GM13977 (cell line): ENCODE results near the gene GHRHR.

Experiments used
- DNase-seq: peaks from one replicate; pipeline ENCODE4 v3.0.0; 2012; ENCODE audit warnings: low spot score
- in situ Hi-C: fragments of 300-500 bp; cut with MboI; formaldehyde crosslinking; loops from one replicate; pipeline ENCODE4 v1.12.0; 2022; ENCODE audit warnings: low sequenced_read_pairs, low pct_unique_long_range_greater_than_20kb, mixed read lengths, inconsistent platforms; ENCODE audit not compliant: unreplicated experiment
- TF ChIP-seq, protein P1 (sequence below): IDR thresholded peaks from 2 replicates; pipeline ENCODE4 v1.5.1; 2012; ENCODE audit warnings: mild to moderate bottlenecking, control low read depth; ENCODE audit not compliant: insufficient read depth; ENCODE audit errors: extremely low read depth, missing control alignments

Gene GHRHR

DNA sequence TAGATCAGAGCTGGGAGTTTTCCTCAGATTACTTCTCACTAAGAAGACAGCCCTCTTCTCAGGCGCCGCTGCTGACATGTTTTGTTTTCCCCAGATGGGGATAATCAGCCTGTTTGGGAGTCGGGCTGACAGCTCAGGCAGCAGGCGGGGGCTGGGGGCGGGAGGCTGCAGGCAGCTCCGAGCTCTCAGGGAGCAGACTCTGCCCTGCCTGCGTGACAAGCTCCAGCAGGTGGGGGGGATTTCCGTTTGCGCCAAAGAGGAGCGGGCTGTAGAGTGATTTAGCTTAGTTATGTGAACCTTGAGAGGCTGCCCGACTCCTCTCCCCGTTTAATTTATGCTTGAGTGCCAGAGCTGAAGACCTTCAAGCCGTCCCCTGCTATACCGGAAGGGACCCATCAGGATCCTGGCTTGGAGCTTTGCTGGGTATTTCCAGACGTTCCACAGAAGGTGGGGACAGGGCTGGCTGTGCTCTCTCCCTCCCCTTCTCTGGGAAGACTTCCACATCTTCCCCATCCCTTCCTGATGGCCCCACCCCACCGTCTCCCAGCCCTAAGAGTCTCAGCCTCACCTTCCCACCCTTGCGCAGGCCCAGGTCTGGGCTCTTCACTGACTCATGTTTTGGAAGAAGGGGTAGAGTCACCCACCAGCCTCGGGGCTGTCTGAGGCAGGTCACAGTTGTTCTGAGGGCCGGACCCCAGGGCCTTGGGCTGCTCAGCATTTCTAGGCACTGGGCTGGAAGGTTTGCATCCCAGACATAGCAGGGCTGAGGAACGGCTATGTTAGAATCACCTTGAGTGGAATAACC lies 63.6 kb downstream of the GHRHR start:
- peak; percentile 58 for DNase-seq
- in situ Hi-C loops: no loop called here
- TF ChIP-seq, protein P1, sequence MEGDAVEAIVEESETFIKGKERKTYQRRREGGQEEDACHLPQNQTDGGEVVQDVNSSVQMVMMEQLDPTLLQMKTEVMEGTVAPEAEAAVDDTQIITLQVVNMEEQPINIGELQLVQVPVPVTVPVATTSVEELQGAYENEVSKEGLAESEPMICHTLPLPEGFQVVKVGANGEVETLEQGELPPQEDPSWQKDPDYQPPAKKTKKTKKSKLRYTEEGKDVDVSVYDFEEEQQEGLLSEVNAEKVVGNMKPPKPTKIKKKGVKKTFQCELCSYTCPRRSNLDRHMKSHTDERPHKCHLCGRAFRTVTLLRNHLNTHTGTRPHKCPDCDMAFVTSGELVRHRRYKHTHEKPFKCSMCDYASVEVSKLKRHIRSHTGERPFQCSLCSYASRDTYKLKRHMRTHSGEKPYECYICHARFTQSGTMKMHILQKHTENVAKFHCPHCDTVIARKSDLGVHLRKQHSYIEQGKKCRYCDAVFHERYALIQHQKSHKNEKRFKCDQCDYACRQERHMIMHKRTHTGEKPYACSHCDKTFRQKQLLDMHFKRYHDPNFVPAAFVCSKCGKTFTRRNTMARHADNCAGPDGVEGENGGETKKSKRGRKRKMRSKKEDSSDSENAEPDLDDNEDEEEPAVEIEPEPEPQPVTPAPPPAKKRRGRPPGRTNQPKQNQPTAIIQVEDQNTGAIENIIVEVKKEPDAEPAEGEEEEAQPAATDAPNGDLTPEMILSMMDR: no peak

DNA sequence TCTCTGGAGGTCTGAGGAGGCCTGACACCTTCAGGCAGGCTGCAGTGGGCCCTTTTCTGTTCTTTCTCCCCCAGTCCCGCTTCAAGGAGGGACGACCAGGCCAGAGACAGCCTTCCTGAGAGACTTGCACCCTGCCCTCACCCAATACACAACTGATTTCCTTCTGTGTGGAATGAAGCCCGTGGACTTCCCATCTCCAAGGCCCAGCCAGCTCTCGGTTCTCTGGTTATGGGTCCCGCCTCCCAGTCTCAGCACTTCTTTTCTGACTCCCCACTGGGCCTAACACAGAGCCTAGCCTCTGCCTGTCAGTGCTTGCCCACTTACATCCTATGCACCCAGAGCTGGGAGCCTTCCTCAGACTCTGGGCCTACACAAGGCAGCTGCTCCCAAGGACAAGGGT lies 64.3 kb downstream of the GHRHR start:
- TF ChIP-seq, protein P1: no peak
- in situ Hi-C loops: no loop called here
- no peak for DNase-seq

DNA sequence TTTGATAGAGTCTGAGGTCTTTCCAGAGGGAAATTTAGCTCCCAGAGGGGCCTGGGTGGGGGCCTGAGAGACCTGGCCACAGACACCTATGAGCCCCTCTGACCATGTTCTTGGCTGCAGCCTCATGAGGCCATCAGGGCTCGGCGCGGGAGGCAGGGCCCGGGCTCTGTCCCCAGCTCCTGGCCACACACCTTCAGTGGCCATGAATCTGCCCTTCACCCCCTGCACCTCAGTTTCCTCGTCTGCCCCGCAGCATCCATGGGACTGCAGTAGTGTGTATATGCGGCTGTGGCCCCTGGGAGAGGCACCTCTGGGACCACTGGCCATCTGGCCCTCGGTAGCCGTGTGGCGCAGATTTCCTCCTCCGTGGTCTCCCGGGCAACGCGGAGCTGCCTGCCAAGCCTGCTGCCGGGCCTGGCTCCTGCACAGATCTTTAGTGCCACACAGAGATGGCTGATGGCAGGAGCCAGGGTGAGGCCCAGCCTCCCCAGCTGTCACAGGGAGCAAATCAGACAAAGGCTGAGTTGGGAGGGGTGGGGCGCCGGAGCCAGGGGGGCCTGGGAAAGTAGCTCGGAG lies 64.8 kb downstream of the GHRHR start:
- TF ChIP-seq, protein P1: no peak
- no peak for DNase-seq
- in situ Hi-C loops: no loop called here
